KMS-11 (cell line): ENCODE results near the gene MPP4.

Experiments used
- H2AFZ ChIP-seq: fragments of 200-600 bp; sonication (generic); 2 replicates; pipeline ENCODE4 v1.6.1; 2016; ENCODE audit warnings: antibody characterized with exemption, mixed run types, low read depth
- H3K27ac ChIP-seq: fragments of 200-600 bp; sonication (generic); 2 replicates; pipeline ENCODE4 v1.6.1; 2016; ENCODE audit warnings: mild to moderate bottlenecking, mixed run types
- H3K27me3 ChIP-seq: fragments of 200-600 bp; sonication (generic); 2 replicates; pipeline ENCODE4 v1.6.1; 2017; ENCODE audit warnings: mild to moderate bottlenecking, low read depth, mixed run types, moderate library complexity; ENCODE audit not compliant: insufficient read depth
- H3K36me3 ChIP-seq: fragments of 200-600 bp; sonication (generic); 2 replicates; pipeline ENCODE4 v1.6.1; 2017; ENCODE audit warnings: mild to moderate bottlenecking, mixed run types; ENCODE audit not compliant: insufficient read depth
- H3K4me1 ChIP-seq: fragments of 200-600 bp; sonication (generic); 2 replicates; pipeline ENCODE4 v1.6.1; 2016; ENCODE audit warnings: mild to moderate bottlenecking, low read depth, mixed run types; ENCODE audit not compliant: poor library complexity, severe bottlenecking
- H3K4me2 ChIP-seq: fragments of 200-600 bp; sonication (generic); 2 replicates; pipeline ENCODE4 v1.7.0; 2016; ENCODE audit warnings: mild to moderate bottlenecking, mixed run types
- H3K4me3 ChIP-seq: fragments of 200-600 bp; sonication (generic); IDR thresholded peaks from 2 replicates; pipeline ENCODE4 v1.6.1; 2017; ENCODE audit warnings: low read depth, low read length, mixed read lengths; ENCODE audit not compliant: insufficient read depth
- H3K79me2 ChIP-seq: fragments of 200-600 bp; sonication (generic); 2 replicates; pipeline ENCODE4 v1.6.1; 2016; ENCODE audit warnings: low read depth, mixed run types; ENCODE audit not compliant: insufficient read depth
- H3K9ac ChIP-seq: fragments of 200-600 bp; sonication (generic); 2 replicates; pipeline ENCODE4 v1.6.1; 2016; ENCODE audit warnings: mild to moderate bottlenecking, mixed run types
- H4K20me1 ChIP-seq: fragments of 200-600 bp; sonication (generic); 2 replicates; pipeline ENCODE4 v1.6.1; 2016; ENCODE audit warnings: mild to moderate bottlenecking, mixed run types; ENCODE audit not compliant: insufficient read depth
- CTCF ChIP-seq: fragments of 200-600 bp; sonication (generic); conservative IDR thresholded peaks from 2 replicates; pipeline ENCODE4 v1.6.1; 2017; ENCODE audit warnings: low read depth, mild to moderate bottlenecking, antibody characterized with exemption, low read length, moderate library complexity, mixed read lengths

Gene MPP4

DNA sequence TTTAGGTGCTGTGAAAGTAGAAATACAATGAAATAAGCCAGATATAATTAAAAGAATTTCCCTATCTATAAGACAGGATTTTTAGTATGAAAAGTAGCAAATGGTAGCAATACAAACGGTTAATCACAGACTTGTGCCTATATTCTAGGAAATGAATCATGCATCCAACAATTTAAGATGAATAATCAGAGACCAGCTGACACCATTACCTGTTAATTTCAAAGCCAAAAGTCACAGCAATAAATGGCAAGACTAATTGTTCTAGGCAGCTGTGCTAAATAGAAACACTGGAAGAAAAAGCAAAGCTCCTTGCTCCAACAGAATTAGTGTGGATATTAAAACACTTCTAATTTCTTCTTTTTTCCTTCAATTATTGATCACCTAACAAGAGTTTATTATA is 35.1 kb upstream of the MPP4 start:
- Histone ChIP-seq H4K20me1 (no peaks in the 10 kb centered on the region), H3K27me3 (no peaks in the 10 kb centered on the region), H3K79me2 (no peaks in the 10 kb centered on the region), H3K27ac (no peak overlapping the region), H2AFZ (no peak overlapping the region), H3K4me3 (no peak overlapping the region), H3K4me1 (peaks cover under 1% of the 10 kb centered on the region), H3K9ac (no peak overlapping the region), H3K36me3 (no peaks in the 10 kb centered on the region), H3K4me2 (no peak overlapping the region)
- no peak for TF ChIP-seq CTCF

- H3K4me2 ChIP-seq: no peak overlapping the region
- H3K36me3 ChIP-seq: no peaks in the 10 kb centered on the region
- H3K79me2 ChIP-seq: no peaks in the 10 kb centered on the region
- H4K20me1 ChIP-seq: no peaks in the 10 kb centered on the region
- no peaks in the 10 kb centered on the region for H3K4me1 ChIP-seq
- no peak overlapping the region for H2AFZ ChIP-seq
- no peak overlapping the region for H3K4me3 ChIP-seq
- no peak overlapping the region for H3K9ac ChIP-seq
- H3K27me3 ChIP-seq: no peaks in the 10 kb centered on the region
- TF ChIP-seq CTCF: no peak
- H3K27ac ChIP-seq: no peak overlapping the region
Observed at GRCh38 chr2:201730651-201731285, 32.3 kb upstream of the MPP4 start.

DNA sequence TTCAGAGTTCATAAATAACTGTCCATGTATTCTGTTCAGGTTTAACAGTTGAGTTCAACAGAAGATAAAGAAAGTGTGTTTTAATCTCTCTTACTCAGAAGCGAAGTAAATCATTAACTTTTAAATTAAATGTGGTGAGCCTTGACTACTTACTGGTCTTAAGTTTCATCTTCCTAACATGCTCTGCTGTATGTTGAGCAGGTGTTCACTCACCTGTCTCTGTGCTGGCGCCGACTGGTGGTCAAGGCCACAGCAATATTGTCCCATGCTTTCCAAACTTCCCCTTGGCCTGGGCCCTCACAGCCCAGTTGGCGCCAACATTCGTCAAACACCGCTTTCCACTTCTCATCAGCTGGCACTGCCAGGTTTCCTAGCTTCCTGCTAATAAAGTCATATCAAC is 17.0 kb upstream of the MPP4 start:
- no peak for TF ChIP-seq CTCF
- Histone ChIP-seq H3K4me1 (no peaks in the 10 kb centered on the region), H3K27ac (no peak overlapping the region), H3K36me3 (no peaks in the 10 kb centered on the region), H3K9ac (no peak overlapping the region), H3K27me3 (no peaks in the 10 kb centered on the region), H3K4me2 (no peak overlapping the region), H3K4me3 (no peak overlapping the region), H4K20me1 (no peaks in the 10 kb centered on the region), H2AFZ (no peak overlapping the region), H3K79me2 (no peaks in the 10 kb centered on the region)

DNA sequence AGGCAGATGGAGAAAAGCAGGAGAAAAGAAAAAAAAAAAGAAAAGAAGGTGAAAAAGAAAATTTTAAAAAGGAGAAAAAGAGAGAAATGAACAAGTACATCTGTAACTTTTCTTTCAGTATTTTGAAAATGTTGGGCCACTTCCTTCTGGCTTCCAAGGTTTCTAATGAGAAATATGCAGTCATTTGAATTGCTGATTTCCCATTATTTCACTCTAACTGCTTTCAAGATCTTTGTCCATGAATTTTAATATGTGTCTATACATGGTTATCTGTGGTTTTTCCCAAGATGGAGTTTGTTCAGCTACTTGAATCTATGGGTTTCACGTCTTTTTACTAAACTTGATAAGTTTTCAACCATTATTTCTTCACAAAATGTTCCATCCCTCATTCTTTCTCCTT is 14.3 kb upstream of the MPP4 start:
- no peak overlapping the region for H3K27ac ChIP-seq
- H3K4me3 ChIP-seq: no peak overlapping the region
- no peaks in the 10 kb centered on the region for H4K20me1 ChIP-seq
- H3K4me2 ChIP-seq: no peak overlapping the region
- H3K36me3 ChIP-seq: no peaks in the 10 kb centered on the region
- no peak overlapping the region for H3K9ac ChIP-seq
- H3K79me2 ChIP-seq: no peaks in the 10 kb centered on the region
- TF ChIP-seq CTCF: no peak
- H3K27me3 ChIP-seq: no peaks in the 10 kb centered on the region
- no peaks in the 10 kb centered on the region for H3K4me1 ChIP-seq
- H2AFZ ChIP-seq: no peak overlapping the region
